Lung (tissue), 12 donors: ENCODE results near the gene IQSEC1. TPM values are rescaled to one million over a fixed set of nuclear protein-coding genes. Genes with fewer than 3 reads are reported as not detected.
A peak's percentile ranks its signal among the peaks of the same experiment; 100 is the strongest.

Experiments
- ATAC-seq: fragments of 200-7000 bp; cut with Tn5 transposase; one replicate; pipeline ENCODE4 v1.9.1; 2020; ENCODE audit warnings: moderate number of reproducible peaks; ENCODE audit not compliant: insufficient read depth, low FRiP score
- DNase-seq, 3 donors: peaks; one replicate each; pipeline ENCODE4 v3.0.0-alpha.2; 2013 to 2017
- H3K27ac ChIP-seq, 2 donors: one replicate each; pipeline ENCODE4 v1.5.1; 2013; ENCODE audit warnings: mild to moderate bottlenecking in 2 of 2, moderate library complexity in 2 of 2, control low read depth in 1 of 2, inconsistent platforms in 1 of 2, low read depth in 1 of 2, low read length in 1 of 2
- H3K27me3 ChIP-seq, 3 donors: one replicate each; pipeline ENCODE4 v1.5.1; 2013; ENCODE audit warnings: low read length in 2 of 3; ENCODE audit not compliant: control insufficient read depth in 3 of 3, insufficient read depth in 3 of 3
- H3K36me3 ChIP-seq, 4 donors: one replicate each; pipeline ENCODE4 v1.5.1; 2013; ENCODE audit warnings: low read length in 4 of 4, mild to moderate bottlenecking in 1 of 4, moderate library complexity in 1 of 4; ENCODE audit not compliant: control insufficient read depth in 4 of 4, insufficient read depth in 4 of 4
- H3K4me1 ChIP-seq, 5 donors: one replicate each; pipeline ENCODE4 v1.5.1; 2013; ENCODE audit warnings: low read length in 5 of 5, mild to moderate bottlenecking in 2 of 5, moderate library complexity in 1 of 5; ENCODE audit not compliant: control insufficient read depth in 5 of 5, insufficient read depth in 5 of 5
- H3K4me3 ChIP-seq: one replicate; pipeline ENCODE4 v1.5.1; 2013; ENCODE audit warnings: mild to moderate bottlenecking, control low read depth, moderate library complexity
- H3K9ac ChIP-seq, 2 donors: one replicate each; pipeline ENCODE4 v1.5.1; 2013; ENCODE audit warnings: low read length in 2 of 2, control low read depth in 1 of 2; ENCODE audit not compliant: insufficient read depth in 1 of 2
- H3K9me3 ChIP-seq, 4 donors: one replicate each; pipeline ENCODE4 v1.5.1; 2013; ENCODE audit warnings: low read length in 3 of 4, mild to moderate bottlenecking in 1 of 4, moderate library complexity in 1 of 4; ENCODE audit not compliant: control insufficient read depth in 4 of 4, insufficient read depth in 3 of 4
- WGBS, 2 donors: extraction: QIAGEN DNeasy Blood & Tissue Kit; methylation state at CpG; one replicate each; pipeline ENCODE4 v1.1.7; 2013; 5-methylcytosine and 5-hydroxymethylcytosine counted together
- polyA plus RNA-seq, 2 donors: library from polyadenylated mRNA; stranded (reverse); fragments of 200-250 nt; gene quantifications; one replicate each; pipeline ENCODE4 v1.2.1, GENCODE V29; 2013
- total RNA-seq, 2 donors: library from RNA; depleted of rRNA in 1 of 2; stranded (reverse); fragments of >200 nt in 1 of 2; gene quantifications; one replicate each; pipeline ENCODE4 v1.2.1, GENCODE V29; 2014 to 2021
- TF ChIP-seq, protein P1 (sequence below): IDR thresholded peaks from 2 replicates; pipeline ENCODE4 v1.5.1; 2012; ENCODE audit warnings: mild to moderate bottlenecking; ENCODE audit errors: control extremely low read depth, extremely low read depth
- donor health status: control.
- donor health status: control.
- donor health status: Bipolar disorder and iron deficiency.
- donor health status: healthy.
- donor health status: DM: yes; HTN: yes; CAD: no.

The IQSEC1 gene
- total and polyA plus RNA-seq, 4 donors, result 13.9 to 69.1 (median 31.1) TPM

DNA sequence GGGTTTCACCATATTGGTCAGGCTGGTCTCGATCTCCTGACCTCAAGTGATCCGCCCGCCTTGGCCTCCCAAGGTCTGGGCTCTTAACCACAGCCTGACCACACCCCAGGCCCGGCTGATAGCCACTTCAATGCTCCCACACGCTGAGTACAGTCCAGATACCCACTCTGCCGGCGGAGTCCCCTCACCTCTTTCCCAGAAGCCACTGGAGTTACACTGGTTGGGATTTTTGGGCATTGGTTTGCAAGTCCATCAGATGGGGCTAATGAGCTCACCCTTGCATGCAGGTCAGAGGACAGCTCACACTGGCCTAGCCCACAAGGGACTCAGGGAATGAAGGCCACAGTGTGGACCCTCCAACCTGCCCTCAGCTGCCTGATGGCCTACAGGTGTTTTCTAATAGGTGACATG, 60.1 kb downstream of the IQSEC1 start:
- no peaks in the 10 kb centered on the region for H3K36me3 ChIP-seq
- no peak for DNase-seq
- H3K27me3 ChIP-seq, result no peaks in the 10 kb centered on the region
- no peak for ATAC-seq
- peak overlapping the region in 1 of 2 donors; percentile 42 for H3K27ac ChIP-seq
- no peak overlapping the region for H3K9ac ChIP-seq
- no peaks in the 10 kb centered on the region for H3K9me3 ChIP-seq
- TF ChIP-seq, protein P1, sequence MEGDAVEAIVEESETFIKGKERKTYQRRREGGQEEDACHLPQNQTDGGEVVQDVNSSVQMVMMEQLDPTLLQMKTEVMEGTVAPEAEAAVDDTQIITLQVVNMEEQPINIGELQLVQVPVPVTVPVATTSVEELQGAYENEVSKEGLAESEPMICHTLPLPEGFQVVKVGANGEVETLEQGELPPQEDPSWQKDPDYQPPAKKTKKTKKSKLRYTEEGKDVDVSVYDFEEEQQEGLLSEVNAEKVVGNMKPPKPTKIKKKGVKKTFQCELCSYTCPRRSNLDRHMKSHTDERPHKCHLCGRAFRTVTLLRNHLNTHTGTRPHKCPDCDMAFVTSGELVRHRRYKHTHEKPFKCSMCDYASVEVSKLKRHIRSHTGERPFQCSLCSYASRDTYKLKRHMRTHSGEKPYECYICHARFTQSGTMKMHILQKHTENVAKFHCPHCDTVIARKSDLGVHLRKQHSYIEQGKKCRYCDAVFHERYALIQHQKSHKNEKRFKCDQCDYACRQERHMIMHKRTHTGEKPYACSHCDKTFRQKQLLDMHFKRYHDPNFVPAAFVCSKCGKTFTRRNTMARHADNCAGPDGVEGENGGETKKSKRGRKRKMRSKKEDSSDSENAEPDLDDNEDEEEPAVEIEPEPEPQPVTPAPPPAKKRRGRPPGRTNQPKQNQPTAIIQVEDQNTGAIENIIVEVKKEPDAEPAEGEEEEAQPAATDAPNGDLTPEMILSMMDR, result no peak
- H3K4me1 ChIP-seq, result peaks cover 0 to 38% (median 14%) of the 10 kb centered on the region in 5 donors
- WGBS, 2 donors, result 74 to 82% methylated on average over 7 of the region's 7 CpGs
- H3K4me3 ChIP-seq, result no peak overlapping the region

DNA sequence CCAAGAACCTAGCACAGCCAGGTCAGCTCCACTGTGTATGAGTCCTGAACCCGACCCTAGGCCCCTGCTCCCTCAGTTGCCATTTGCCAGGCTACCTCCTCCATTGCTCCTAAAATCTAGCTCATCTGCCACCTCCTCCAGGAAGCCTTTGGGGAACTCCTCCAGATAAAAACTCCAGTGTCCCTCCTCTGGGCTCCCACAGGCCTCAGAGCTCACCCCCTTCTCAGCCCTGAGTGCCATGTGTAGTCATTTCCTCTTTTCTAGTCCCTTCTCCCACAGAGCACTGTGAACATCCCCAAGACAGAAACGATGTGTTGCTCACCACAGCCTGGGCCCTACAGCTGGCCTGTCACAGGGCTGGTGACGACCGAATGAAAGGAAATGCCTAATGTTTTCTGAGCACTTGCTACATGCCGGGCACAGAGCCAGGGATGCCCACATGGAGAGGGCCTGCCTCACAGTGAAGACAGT, 61.0 kb downstream of the IQSEC1 start:
- peaks cover 0 to 32% (median 14%) of the 10 kb centered on the region in 5 donors for H3K4me1 ChIP-seq
- peak; percentile 35 for ATAC-seq
- H3K27me3 ChIP-seq, result no peaks in the 10 kb centered on the region
- H3K9ac ChIP-seq, result no peak overlapping the region
- TF ChIP-seq, protein P1, result no peak
- no peak overlapping the region for H3K4me3 ChIP-seq
- peak in 1 of 3 donors; percentile 26 for DNase-seq
- H3K9me3 ChIP-seq, result no peaks in the 10 kb centered on the region
- no peaks in the 10 kb centered on the region for H3K36me3 ChIP-seq
- peak overlapping the region in 1 of 2 donors; percentile 86 for H3K27ac ChIP-seq
- WGBS, 2 donors, result 16 to 35% methylated on average over 5 of the region's 5 CpGs

DNA sequence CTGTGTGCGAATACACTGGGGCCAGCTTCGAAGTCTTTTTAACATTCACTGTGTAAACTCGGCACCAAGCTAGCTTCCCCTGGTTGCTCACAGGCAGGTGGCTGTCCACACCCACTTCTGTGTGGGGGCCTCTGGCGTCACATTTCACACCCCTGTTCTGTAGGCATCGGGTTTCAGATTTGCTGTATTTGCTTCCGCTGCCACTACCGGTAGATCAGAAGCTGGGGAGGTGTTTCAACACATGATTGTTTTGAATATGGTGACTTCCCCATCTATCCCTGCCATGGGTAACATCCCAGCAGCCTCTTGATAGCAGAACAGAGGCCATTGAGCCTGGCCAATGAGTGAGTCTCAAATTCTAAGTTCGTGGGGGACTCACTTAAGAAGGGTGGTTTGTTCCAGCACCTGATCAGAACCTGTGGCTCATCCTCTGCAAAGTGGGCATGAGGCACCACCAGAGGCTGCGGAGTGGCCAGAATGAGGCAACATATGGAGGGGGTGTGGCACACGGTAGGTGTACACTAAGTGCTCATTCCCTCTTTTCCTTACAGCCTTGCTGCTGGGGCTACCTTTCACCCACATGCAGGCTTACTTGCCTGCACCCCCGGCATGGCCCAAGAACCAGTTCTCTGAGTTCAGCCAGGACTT, 61.5 kb downstream of the IQSEC1 start:
- no peaks in the 10 kb centered on the region for H3K9me3 ChIP-seq
- TF ChIP-seq, protein P1, result no peak
- H3K27ac ChIP-seq, result peak overlapping the region in 1 of 2 donors; percentile 86
- ATAC-seq (peak; percentile 22), DNase-seq (peak; percentile 33 to 56 (median 40))
- H3K4me3 ChIP-seq, result no peak overlapping the region
- H3K9ac ChIP-seq, result no peak overlapping the region
- 33 to 51% methylated on average over 11 of the region's 11 CpGs for WGBS, 2 donors
- no peaks in the 10 kb centered on the region for H3K36me3 ChIP-seq
- no peaks in the 10 kb centered on the region for H3K27me3 ChIP-seq
- H3K4me1 ChIP-seq, result peaks cover 0 to 30% (median 14%) of the 10 kb centered on the region in 5 donors
